Ishikawa (cell line): ENCODE measurements around the gene ASZ1.

Experiments
- CEBPB ChIP-seq: IDR thresholded peaks from 2 replicates; pipeline ENCODE4 v1.6.1; 2012
- CREB1 ChIP-seq: IDR thresholded peaks from 2 replicates; pipeline ENCODE4 v1.6.1; 2012; ENCODE audit warnings: low read depth
- EGR1 ChIP-seq: IDR thresholded peaks from 2 replicates; pipeline ENCODE4 v1.6.1; 2012
- EP300 ChIP-seq: IDR thresholded peaks from 2 replicates; pipeline ENCODE4 v1.6.1; 2012; ENCODE audit warnings: borderline replicate concordance
- FOXM1 ChIP-seq: IDR thresholded peaks from 2 replicates; pipeline ENCODE4 v1.6.1; 2012; ENCODE audit warnings: low read depth, borderline replicate concordance
- MAX ChIP-seq: IDR thresholded peaks from 2 replicates; pipeline ENCODE4 v1.6.1; 2012
- NFIC ChIP-seq: IDR thresholded peaks from 2 replicates; pipeline ENCODE4 v1.6.1; 2012
- RAD21 ChIP-seq: IDR thresholded peaks from 2 replicates; pipeline ENCODE4 v1.6.1; 2012; ENCODE audit warnings: low read depth
- REST ChIP-seq: IDR thresholded peaks from 2 replicates; pipeline ENCODE4 v1.6.1; 2012; ENCODE audit warnings: low read depth, mild to moderate bottlenecking
- TAF1 ChIP-seq: IDR thresholded peaks from 2 replicates; pipeline ENCODE4 v1.6.1; 2012; ENCODE audit warnings: low read depth, mild to moderate bottlenecking
- TCF12 ChIP-seq: IDR thresholded peaks from 2 replicates; pipeline ENCODE4 v1.6.1; 2012; ENCODE audit warnings: low read depth
- TEAD4 ChIP-seq: IDR thresholded peaks from 2 replicates; pipeline ENCODE4 v1.6.1; 2012
- YY1 ChIP-seq: IDR thresholded peaks from 2 replicates; pipeline ENCODE4 v1.6.1; 2012; ENCODE audit warnings: low read depth
- ZBTB7A ChIP-seq: IDR thresholded peaks from 2 replicates; pipeline ENCODE4 v1.6.1; 2012; ENCODE audit warnings: low read depth
- TF ChIP-seq, protein P1 (sequence below): IDR thresholded peaks from 2 replicates; pipeline ENCODE4 v1.6.1; 2012

ASZ1 gene

DNA sequence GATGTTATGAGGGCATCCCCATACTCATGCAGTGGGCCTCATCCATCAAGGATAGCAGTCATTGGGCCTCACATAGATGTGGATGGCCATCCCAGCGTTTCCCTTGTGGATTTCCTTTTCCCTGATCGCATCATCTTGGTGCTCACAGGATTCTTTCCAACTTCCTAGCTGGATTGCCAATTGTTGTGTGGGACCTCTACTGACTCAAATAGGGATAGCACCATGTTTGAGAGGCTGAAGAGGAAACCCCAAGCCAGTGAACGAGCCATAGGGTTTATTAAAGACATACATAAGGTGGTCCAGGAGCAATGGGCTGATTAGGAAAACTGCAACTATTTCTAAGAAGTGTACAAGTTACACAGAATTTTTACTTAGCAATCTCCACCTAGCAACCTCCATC, 21.8 kb downstream of the ASZ1 start:
- TF ChIP-seq NFIC (no peak), ZBTB7A (no peak), MAX (no peak), TEAD4 (no peak), FOXM1 (no peak), TCF12 (no peak), TAF1 (no peak), EP300 (no peak), YY1 (no peak), REST (no peak), RAD21 (no peak), CREB1 (no peak), CEBPB (no peak)
- TF ChIP-seq, protein P1, sequence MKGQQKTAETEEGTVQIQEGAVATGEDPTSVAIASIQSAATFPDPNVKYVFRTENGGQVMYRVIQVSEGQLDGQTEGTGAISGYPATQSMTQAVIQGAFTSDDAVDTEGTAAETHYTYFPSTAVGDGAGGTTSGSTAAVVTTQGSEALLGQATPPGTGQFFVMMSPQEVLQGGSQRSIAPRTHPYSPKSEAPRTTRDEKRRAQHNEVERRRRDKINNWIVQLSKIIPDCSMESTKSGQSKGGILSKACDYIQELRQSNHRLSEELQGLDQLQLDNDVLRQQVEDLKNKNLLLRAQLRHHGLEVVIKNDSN = no peak

- TF ChIP-seq YY1 (no peak), TAF1 (no peak), MAX (no peak), RAD21 (no peak), ZBTB7A (no peak), CEBPB (no peak), REST (no peak), NFIC (no peak)
- TF ChIP-seq, protein P1 = no peak
These were observed 23.6 kb downstream of the ASZ1 start for GRCh38 chr7:117403737-117404136.

- no peak for TF ChIP-seq ZBTB7A
- TF ChIP-seq REST = no peak
- no peak for TF ChIP-seq MAX
- no peak for TF ChIP-seq YY1
- no peak for TF ChIP-seq TCF12
- TF ChIP-seq TAF1 = no peak
- TF ChIP-seq RAD21 = no peak
- TF ChIP-seq EGR1 = no peak
- TF ChIP-seq FOXM1 = no peak
- no peak for TF ChIP-seq NFIC
- no peak for TF ChIP-seq CREB1
- no peak for TF ChIP-seq TEAD4
- TF ChIP-seq, protein P1 = no peak
- TF ChIP-seq CEBPB = no peak
- no peak for TF ChIP-seq EP300
These were observed 25.2 kb downstream of the ASZ1 start for GRCh38 chr7:117402109-117402508.

DNA sequence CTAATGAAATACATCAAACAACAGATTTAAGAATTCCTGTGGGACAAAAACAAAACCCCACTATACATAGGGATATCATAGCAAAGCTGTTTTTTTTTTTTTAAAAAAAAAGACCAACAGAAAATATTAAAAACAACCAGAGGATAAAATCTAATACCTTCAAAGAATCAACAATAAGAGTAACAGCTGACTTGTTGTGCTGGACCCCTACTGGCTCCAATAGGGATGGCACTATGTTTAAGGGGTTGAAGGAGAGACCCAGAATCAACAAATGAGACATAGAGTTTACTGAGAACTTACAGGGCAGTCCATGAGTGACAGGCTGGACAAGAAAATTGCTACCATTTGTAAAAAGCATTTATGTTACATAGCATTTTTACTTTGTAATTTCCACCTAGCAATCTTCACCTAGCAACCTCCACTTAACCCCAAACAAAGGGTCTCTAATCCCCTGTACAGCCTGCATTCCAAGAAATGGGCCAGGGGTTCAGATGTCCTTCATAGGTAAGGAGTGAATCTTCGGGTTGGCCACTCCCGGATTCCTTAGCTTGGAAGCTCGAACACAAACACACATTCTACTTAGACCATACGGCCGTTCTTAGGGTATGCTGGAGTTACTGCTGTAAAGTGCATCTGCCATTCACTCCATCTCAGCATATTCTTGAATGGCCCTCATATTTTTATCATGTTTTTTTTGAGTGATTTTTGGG, 25.8 kb downstream of the ASZ1 start:
- TF ChIP-seq REST (no peak), TEAD4 (no peak), EGR1 (no peak), YY1 (no peak)
- TF ChIP-seq, protein P1 = no peak
